ENCODE data around the gene KIRREL3. TPM values are rescaled to one million over a fixed set of nuclear protein-coding genes. Genes with fewer than 3 reads are reported as not detected.

KIRREL3 gene
- total RNA-seq, 1 donor from 2014 or later, result not detected

- no peak for TF ChIP-seq CTCF (IDR thresholded peaks at IDR 0.05)
- ATAC-seq (no peak), DNase-seq (no peak)
- peaks cover 50% of the 10 kb centered on the region for H3K4me1 ChIP-seq
- no peaks in the 10 kb centered on the region for H3K9me3 ChIP-seq
- intact Hi-C loops (cut with DNase I), result no loop called here
- H3K27me3 ChIP-seq, result no peaks in the 10 kb centered on the region
- H3K27ac ChIP-seq, result peak overlapping the region; percentile 81
- H3K4me3 ChIP-seq, result peak overlapping the region; percentile 49
- H3K36me3 ChIP-seq, result no peaks in the 10 kb centered on the region
Measured at GRCh38 chr11:126417091-126417862, 583.3 kb downstream of the KIRREL3 start.

- Histone ChIP-seq H3K36me3 (no peaks in the 10 kb centered on the region), H3K4me3 (peak overlapping the region; percentile 49), H3K9me3 (no peaks in the 10 kb centered on the region), H3K27me3 (no peaks in the 10 kb centered on the region), H3K4me1 (peaks cover 52% of the 10 kb centered on the region), H3K27ac (peak overlapping the region; percentile 81)
- intact Hi-C loops (cut with DNase I), result no loop called here
- peak; percentile 94 for ATAC-seq
- peak; percentile 94 for DNase-seq
- no peak for TF ChIP-seq CTCF (IDR thresholded peaks at IDR 0.05)
Measured at GRCh38 chr11:126416542-126417090, 584.0 kb downstream of the KIRREL3 start.

- DNase-seq (peak; percentile 74), ATAC-seq (peak; percentile 7)
- peak overlapping the region; percentile 49 for H3K4me3 ChIP-seq
Measured at GRCh38 chr11:126415669-126416420, 584.7 kb downstream of the KIRREL3 start.

GRCh38 chr11:126415128-126415527, 585.4 kb downstream of the KIRREL3 start:
- H3K4me3 ChIP-seq, result no peak overlapping the region
- no peak for TF ChIP-seq CTCF (IDR thresholded peaks at IDR 0.05)
- no peak for ATAC-seq
- no peaks in the 10 kb centered on the region for H3K27me3 ChIP-seq
- H3K27ac ChIP-seq, result peak overlapping the region; percentile 81
- intact Hi-C loops (cut with DNase I), result no loop called here
- no peaks in the 10 kb centered on the region for H3K36me3 ChIP-seq
- no peaks in the 10 kb centered on the region for H3K9me3 ChIP-seq
- no peak for DNase-seq
- peaks cover 49% of the 10 kb centered on the region for H3K4me1 ChIP-seq

More at GRCh38 chr11:126415669-126416420, 584.7 kb downstream of the KIRREL3 start:
- TF ChIP-seq CTCF (IDR thresholded peaks at IDR 0.05), result no peak
- peak overlapping the region; percentile 81 for H3K27ac ChIP-seq
- no peaks in the 10 kb centered on the region for H3K9me3 ChIP-seq
- H3K27me3 ChIP-seq, result no peaks in the 10 kb centered on the region
- intact Hi-C loops (cut with DNase I), result no loop called here
- no peaks in the 10 kb centered on the region for H3K36me3 ChIP-seq
- H3K4me1 ChIP-seq, result peaks cover 52% of the 10 kb centered on the region

- DNase-seq (no peak), ATAC-seq (no peak)
- no peaks in the 10 kb centered on the region for H3K27me3 ChIP-seq
- TF ChIP-seq CTCF (IDR thresholded peaks at IDR 0.05), result no peak
- no peak overlapping the region for H3K4me3 ChIP-seq
- H3K4me1 ChIP-seq, result peaks cover 48% of the 10 kb centered on the region
- intact Hi-C loops (cut with DNase I), result no loop called here
- H3K36me3 ChIP-seq, result peaks cover 3% of the 10 kb centered on the region
- peak overlapping the region; percentile 62 for H3K27ac ChIP-seq
- no peaks in the 10 kb centered on the region for H3K9me3 ChIP-seq
Measured at GRCh38 chr11:126414615-126415014, 586.0 kb downstream of the KIRREL3 start.
